ENCODE measurements around the gene HSPA1A.
"Not testable (repeated sequence)": the region's sequence is repeated elsewhere in the genome, so short reads cannot be mapped to it uniquely, and the experiment has no call there.

Gene HSPA1A

GRCh38 chr6:31811645-31812044 lies 3.7 kb upstream of the HSPA1A start:
- DNase-seq (ENCODE audit: low read depth in 3 of 3) = no peak

GRCh38 chr6:31813465-31813849 lies 1.9 kb upstream of the HSPA1A start:
- no peak for DNase-seq (ENCODE audit: low read depth in 3 of 3)

GRCh38 chr6:31814677-31815024 lies 692 bp upstream of the HSPA1A start:
- peak in 2 of 3 experiments; percentile 47 to 49 for DNase-seq (ENCODE audit: low read depth in 3 of 3)

GRCh38 chr6:31817133-31817928 lies 2.0 kb downstream of the HSPA1A start:
- not testable (repeated sequence) for DNase-seq (ENCODE audit: low read depth in 3 of 3)

- not testable (repeated sequence) for DNase-seq (ENCODE audit: low read depth in 3 of 3)
These were observed 2.7 kb downstream of the HSPA1A start for GRCh38 chr6:31817929-31818511.

GRCh38 chr6:31819871-31820299 lies 4.5 kb downstream of the HSPA1A start:
- DNase-seq (ENCODE audit: low read depth in 3 of 3) = no peak

GRCh38 chr6:31820399-31820798 lies 5.1 kb downstream of the HSPA1A start:
- DNase-seq (ENCODE audit: low read depth in 3 of 3) = not testable (repeated sequence)

GRCh38 chr6:31821301-31822035 lies 6.1 kb downstream of the HSPA1A start:
- DNase-seq (ENCODE audit: low read depth in 3 of 3) = peak in 2 of 3 experiments; percentile 47 to 54

- peak in 2 of 3 experiments; percentile 45 for DNase-seq (ENCODE audit: low read depth in 3 of 3)
These were observed 6.9 kb downstream of the HSPA1A start for GRCh38 chr6:31822036-31822821.

- DNase-seq (ENCODE audit: low read depth in 3 of 3) = not testable (repeated sequence)
These were observed 8.4 kb downstream of the HSPA1A start for GRCh38 chr6:31823592-31824196.

GRCh38 chr6:31825553-31825952 lies 10.2 kb downstream of the HSPA1A start:
- no peak for DNase-seq (ENCODE audit: low read depth in 3 of 3)

GRCh38 chr6:31826793-31827285 lies 11.5 kb downstream of the HSPA1A start:
- no peak for DNase-seq (ENCODE audit: low read depth in 3 of 3)

- DNase-seq (ENCODE audit: low read depth in 3 of 3) = peak; percentile 76 to 83 (median 80)
These were observed 12.1 kb downstream of the HSPA1A start, which contains the start of gene HSPA1B for GRCh38 chr6:31827286-31828079. TSS of gene HSPA1B (plus strand) at chr6:31827738. CDS start at chr6:31827951, 213 bp downstream.

GRCh38 chr6:31829633-31830283 lies 14.4 kb downstream of the HSPA1A start:
- DNase-seq (ENCODE audit: low read depth in 3 of 3) = no peak

GRCh38 chr6:31830886-31831335 lies 15.6 kb downstream of the HSPA1A start:
- no peak for DNase-seq (ENCODE audit: low read depth in 3 of 3)

GRCh38 chr6:31831350-31832215 lies 16.2 kb downstream of the HSPA1A start:
- no peak for DNase-seq (ENCODE audit: low read depth in 3 of 3)

GRCh38 chr6:31834367-31835250 lies 19.3 kb downstream of the HSPA1A start:
- peak; percentile 53 to 75 (median 70) for DNase-seq (ENCODE audit: low read depth in 3 of 3)

GRCh38 chr6:31836047-31836473 lies 20.7 kb downstream of the HSPA1A start:
- no peak for DNase-seq (ENCODE audit: low read depth in 3 of 3)

All from stimulated activated CD4-positive, alpha-beta T cell treated with anti-CD3 and anti-CD28 coated beads, TNF-alpha, amount 100 ng/mL, for 4 hours (primary cell).